NOMO-1 treated with DMSO at 0.1 percent for 48 hours (cell line): Measurements from ENCODE around the gene FRMPD1.
"Not testable (repeated sequence)": the region's sequence is repeated elsewhere in the genome, so short reads cannot be mapped to it uniquely, and the experiment has no call there.

Experiments used
- DNase-seq: peaks from one replicate; lab custom pipeline; 2025; ENCODE audit not compliant: unreplicated experiment; lab: John Stamatoyannopoulos, UW

The FRMPD1 gene, protein sequence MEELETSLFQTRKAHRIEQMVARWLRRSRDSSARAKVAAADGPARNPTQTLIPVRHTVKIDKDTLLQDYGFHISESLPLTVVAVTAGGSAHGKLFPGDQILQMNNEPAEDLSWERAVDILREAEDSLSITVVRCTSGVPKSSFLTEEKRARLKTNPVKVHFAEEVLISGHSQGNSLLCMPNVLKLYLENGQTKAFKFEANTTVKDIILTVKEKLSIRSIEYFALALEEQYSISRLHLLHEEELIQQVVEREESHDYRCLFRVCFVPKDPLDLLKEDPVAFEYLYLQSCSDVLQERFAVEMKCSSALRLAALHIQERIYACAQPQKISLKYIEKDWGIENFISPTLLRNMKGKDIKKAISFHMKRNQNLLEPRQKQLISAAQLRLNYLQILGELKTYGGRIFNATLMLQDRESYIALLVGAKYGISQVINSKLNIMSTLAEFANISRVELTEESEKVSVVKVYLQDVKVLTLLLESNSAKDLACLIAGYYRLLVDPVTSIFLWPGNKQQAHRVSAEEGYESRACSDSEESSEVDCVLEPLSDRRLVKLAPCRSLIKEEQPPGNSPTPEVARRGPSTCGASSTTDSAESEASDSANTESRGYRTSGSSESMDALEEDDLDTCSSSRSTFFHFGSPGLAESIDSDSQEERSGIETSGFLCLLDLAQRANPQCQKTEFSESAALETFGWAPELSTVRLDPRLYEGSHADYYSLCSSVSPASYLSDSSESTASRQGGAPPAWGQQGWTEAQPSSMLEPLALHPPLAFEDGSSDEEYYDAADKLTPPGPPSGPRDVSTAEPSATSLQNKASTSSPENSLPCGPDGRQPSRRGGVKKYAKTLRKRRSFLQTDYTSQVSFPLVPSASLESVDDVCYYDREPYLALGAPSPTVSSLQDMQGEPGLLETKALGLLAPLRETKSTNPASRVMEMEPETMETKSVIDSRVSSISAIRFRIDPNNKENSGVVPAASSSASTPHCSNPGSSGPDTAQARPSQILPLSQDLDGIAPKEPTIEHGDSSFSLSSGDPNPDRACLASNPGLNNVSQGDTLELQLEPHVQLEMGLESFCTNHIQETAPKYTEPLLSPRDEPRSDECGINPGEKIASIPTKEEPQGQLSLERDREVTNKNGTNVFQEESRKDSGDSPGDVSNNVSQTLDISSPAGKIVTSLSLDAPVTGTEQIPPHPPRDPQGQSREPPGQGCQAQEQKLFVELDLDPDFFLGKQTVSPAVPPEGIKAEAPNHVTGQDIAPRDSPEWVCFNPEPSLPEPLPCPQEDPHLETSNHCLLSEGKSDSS (N-terminal part only)

DNA sequence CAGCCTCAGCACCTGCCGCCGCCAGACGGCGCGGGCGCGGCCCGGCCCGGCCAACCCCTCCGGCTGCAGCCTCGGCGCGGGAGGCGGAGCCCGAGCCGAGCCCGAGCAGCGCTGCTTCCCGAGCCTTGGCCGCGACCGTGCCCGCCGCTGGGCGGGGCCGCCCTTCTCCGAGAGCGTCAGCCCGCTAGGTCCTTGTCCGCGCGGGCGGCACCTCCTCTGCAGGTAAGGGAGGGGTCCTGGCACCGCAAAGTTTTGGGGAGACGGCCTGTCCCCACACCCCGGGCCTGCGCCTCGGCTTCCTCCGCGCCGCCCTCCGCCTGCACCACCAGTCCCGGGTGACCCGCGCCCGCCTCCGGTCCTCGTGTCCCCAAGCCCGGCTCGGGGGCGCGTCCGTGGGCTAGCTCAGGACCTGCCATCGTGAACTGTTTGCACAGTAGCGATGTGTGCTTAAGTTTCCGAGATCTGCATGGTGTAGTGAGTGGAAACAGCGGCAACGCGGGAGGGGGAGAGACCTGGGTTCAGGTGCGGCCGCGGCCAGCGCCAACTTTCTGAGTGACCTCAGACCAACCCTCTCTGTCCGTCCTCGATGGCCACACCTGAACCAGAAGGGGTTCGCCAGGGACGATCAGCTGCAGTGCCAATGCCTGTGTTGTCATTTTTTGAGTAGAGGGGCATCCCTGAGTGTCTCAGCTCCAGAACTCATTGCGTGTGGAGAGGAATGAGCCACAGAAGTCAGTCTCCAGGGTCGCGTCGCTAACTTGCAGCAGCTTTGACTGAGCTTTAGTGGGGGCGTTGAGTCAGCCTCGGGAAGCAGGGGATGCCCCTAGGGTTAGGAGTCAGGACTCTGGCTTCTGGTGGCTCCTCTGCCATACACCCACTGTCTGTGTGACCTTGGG, at the start of gene FRMPD1:
FRMPD1 (plus strand) TSS at position 82 of the 896 bp plus-strand sequence. CDS start 41,688 bp downstream, outside the sequence.
- no peak for DNase-seq

DNA sequence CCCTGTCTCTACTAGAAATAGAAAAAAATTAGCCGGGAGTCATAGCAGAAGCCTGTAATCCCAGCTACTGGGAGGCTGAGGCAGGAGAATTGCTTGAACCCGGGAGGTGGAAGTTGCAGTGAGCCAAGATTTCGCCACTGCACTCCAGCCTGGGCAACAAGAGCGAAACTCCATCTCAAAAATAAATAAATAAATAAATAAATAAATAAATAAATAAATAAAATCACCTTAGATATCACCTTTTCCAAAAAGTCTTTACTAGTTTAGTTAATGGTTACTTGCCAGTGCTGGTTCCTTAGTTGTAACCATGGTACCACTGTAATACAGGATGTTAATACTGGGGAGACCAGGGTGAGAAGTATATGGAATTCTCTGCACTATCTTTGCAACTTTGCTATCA, 48.7 kb upstream of the FRMPD1 start:
- DNase-seq, result not testable (repeated sequence)

GRCh38 chr9:37602817-37603216, 47.9 kb upstream of the FRMPD1 start:
- DNase-seq, result no peak

DNA sequence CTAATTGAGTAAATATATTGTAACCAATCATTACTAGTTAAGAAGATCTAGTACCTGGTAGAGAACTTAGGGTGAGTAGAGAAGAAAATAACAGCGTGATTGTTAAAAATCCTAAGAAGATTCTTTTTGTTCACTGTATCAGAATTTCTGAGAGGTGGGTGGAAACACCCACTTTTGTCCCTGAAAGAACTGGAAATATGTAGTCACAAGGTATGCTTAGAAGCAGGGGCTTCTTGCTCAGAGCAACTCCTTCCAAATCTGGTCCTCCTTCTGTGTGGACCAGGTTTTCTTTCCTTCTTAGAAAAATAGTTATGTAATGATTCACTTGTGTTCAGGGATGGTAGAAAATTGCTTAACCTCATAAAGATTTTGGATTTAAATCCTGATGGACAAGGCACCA, 46.5 kb upstream of the FRMPD1 start:
- DNase-seq, result no peak

DNA sequence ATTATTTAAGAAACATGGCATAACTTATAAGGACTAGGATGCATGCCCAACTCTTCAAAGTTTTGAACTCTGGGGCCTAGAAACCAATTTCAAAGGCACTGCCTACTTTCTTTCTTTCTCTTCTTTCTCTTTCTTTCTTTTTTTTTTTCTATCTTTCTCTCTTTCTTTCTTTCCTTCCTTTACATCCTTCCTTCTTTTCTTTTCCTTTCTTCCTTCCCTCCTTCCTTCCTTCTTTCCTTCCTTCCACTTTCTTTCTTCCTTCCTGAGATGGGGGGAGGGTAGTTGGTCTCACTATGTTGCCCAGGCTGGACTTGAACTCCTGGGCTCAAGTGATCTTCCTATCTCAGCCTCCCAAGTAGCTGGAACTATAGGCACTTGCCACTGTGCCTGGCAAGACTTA, 42.5 kb upstream of the FRMPD1 start:
- no peak for DNase-seq

DNA sequence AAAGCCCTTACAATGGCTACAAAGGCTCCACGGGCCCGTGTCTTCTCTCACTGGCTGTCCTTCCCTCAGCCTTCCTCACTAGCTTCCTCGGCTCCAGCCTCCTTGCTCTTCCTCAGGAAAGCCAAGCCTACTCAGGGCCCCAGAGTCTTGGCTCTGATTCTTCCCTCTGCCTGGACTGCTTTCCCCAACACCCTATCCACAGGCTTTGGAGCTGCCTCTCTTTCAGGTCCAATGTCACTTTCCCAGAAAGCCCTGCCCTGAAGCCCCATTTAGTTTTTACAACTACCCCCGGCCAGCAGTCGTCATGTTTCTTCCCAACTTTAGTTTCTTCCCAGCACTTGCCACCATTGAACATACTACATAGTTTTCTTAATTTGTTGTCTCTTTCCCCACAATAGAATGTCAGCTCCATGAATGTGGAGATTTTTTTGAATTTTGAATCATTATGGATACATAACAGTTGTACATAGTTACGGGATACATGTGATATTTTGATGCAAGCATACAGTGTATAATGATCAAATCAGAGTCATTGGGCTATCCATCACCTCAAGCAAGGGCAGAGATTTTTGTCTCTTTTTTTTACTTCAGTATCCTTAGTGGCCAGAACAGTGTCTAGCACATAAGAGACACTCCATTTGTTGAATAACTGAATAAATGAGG, 40.9 kb upstream of the FRMPD1 start:
- no peak for DNase-seq

DNA sequence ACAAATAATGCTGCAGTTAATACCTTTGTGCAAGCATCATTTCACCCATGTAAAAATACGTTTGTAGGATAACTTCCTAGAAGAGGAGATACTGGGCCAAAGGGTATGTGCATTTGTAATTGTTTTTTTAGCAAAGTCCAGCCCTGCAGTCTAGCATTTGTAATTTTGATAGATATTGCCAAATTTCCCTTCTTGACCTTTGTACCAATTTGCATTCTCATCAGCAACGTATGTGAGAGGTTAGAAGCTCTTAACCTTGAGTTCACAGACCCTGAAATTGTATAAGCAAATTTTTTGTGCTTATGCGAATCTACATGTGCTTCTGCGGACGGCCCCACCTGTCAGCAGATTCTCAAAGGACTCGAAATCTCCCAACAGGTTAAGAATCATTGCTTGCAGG, 39.7 kb upstream of the FRMPD1 start:
- no peak for DNase-seq

DNA sequence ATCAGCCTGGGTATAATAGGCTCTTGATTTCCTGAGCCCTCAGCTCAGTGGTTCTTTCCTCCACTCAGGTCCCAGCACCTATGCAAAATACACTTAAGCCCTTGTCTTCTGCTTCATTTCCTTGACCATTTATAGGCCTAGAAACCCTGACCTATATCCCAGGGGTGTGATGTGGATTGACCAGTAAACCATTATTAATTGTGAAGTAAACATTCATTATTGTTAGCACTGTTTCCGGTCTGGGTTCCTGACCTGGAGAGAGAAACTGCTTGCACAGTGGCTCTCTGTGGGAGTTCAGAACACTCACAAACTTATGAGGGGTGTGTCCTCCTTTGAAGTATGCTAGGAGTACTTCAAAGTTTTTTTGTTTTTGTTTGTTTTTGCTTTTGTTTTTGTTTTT, 38.8 kb upstream of the FRMPD1 start:
- DNase-seq, result no peak

DNA sequence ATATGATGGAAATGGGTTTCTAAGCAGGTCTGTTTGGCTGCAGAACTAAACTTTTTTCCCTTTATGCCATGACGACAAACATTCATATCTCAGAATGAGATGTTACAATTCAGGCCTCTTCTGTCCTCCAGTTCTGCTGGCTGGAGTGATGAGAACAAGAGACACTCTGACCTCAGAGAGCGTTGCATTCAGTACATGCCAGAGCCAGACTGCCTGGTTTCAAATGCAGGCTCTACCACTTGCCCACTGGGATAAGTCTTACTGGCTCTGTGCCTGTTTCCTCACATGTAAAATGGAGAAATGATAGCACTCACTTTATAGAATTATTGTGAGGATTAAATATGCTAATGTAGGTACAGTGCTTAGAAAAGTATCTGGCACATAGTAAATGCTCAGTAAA, 33.6 kb upstream of the FRMPD1 start:
- DNase-seq, result no peak

DNA sequence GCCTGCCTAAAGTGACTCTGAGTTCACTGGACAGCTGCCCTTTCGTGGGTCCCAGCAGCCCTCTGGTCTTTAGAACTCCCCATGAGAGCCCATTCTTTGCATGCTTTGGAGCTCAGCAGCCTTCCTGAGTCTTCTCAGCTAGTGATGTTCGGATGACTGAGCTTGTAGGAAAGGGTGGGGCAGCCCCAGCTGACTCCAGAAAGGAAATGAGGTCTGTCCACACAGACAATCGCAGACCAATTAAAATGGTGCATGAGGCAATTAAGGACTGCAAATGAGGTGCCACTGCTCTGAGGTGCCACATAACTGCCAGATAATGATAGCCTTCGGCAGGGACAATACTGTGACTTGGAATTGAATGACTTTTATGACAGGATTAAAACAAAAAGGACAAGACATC, 32.9 kb upstream of the FRMPD1 start:
- DNase-seq, result no peak

- DNase-seq, result no peak
These were observed 31.9 kb upstream of the FRMPD1 start for GRCh38 chr9:37618817-37619216.

DNA sequence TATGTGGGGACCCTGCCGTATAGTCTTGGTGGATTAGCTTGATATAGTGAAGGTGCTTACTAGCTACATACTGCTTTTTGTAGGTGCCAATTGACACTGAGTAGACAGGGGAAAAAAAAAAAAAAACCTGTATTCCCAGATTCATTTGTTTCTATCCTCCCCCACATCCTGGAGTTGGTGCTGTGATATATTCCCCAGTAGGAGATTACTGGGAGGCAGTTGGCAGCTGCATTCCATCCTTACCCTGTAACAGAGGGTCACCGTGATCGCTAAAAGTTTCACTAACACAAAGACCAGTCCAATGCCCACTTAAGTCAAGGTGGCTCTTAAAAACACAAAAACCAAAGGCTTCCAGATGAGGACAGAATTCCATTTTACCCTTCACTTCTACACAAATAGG, 30.9 kb upstream of the FRMPD1 start:
- DNase-seq, result no peak

- no peak for DNase-seq
These were observed 30.4 kb upstream of the FRMPD1 start for GRCh38 chr9:37620396-37620795.

- DNase-seq, result no peak
These were observed 29.3 kb upstream of the FRMPD1 start for GRCh38 chr9:37621273-37622121.

- no peak for DNase-seq
These were observed 28.3 kb upstream of the FRMPD1 start for GRCh38 chr9:37622462-37622861.

DNA sequence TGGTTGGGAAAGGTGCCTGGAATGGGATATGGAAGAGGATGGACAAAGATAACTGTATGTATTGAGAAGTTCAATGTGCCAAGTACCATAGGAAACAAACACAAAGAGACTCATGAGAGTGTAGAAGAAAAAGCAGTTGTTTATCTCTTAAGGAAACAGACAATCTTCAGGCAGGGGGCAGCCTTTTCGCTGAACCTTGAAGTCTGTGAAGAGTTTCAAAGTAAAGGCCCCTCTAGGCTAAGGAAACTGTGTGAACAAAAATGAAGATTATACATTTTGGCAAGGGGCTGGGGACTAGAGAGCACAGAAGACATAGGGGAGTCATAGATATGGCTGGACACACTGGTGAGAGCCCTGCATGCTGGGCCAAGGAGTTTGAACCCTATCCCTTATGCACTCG, 27.5 kb upstream of the FRMPD1 start:
- no peak for DNase-seq

- DNase-seq, result no peak
These were observed 26.7 kb upstream of the FRMPD1 start for GRCh38 chr9:37624073-37624472.

DNA sequence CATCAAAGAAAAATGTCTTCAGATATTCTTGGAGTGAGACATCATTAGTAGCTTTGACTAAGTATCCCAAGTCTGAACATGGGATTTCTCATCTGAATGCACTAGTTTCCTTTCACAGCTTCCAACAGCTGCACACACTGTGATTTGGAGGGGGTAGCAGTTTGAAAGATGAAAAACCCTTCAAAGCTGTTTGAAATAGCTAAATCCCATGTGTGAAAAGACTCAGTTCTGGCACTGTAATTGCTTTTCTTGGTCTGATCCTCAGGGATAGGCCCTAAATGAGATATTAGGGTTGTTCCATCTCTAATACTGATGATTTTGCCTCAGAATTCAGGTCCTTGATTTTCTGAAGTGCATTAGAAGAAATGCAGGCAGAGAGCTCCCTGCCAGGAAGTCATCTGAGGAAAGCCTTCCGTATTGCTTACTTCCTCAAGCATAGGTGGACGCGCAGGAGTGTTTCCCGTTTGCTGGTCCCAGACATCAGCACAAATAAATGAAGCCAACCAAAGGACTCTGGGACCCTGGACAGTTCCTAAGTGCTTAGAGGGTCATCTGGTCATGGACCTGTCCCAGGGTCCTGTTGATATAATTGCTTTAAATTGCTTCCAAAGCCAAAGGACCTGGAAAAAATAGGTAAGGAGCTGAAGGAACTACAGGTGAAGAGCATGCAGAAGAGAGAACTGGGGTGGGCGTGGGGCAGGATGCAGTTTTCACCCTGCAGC, 25.6 kb upstream of the FRMPD1 start:
- no peak for DNase-seq
